Stimulated activated CD4-positive, alpha-beta T cell treated with anti-CD3 and anti-CD28 coated beads, Interleukin-12 subunit alpha, Interleukin-12 subunit beta, amount 100 ng/mL, for 48 hours (primary cell): ENCODE measurements around the gene ZNF580.

Source experiments
- DNase-seq, 3 donors: peaks; one replicate each; pipeline ENCODE4 v3.0.0-alpha.2; 2020; ENCODE audit warnings: low read depth in 2 of 3, low spot score in 1 of 3

ZNF580 gene, protein sequence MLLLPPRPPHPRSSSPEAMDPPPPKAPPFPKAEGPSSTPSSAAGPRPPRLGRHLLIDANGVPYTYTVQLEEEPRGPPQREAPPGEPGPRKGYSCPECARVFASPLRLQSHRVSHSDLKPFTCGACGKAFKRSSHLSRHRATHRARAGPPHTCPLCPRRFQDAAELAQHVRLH

GRCh38 chr19:55640577-55641425 is at the start of gene ZNF580:
Gene ZNF580 (plus strand): TSS chr19:55641002. CDS start chr19:55642509, 1,507 bp downstream.
- peak; percentile 45 to 71 (median 52) for DNase-seq

DNA sequence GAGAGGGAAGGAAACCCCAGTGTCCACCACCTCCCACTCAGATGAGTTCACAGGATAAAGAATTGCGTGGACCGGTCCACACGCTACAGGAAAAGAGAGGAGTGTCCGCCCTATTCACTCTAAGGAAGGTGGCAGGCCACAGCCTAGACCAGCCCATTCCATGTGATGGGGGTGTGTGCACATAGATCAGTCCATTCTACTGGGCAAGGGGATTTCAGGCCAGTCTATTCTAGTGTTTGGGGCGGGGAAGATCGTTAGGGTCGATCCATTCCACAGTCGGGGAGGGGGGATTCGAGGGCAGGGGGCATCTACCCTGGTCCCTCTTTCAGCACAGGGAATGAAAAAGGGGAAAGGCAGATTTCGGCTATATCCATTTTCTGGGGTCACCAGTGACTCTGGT is 49.2 kb upstream of the ZNF580 start:
- DNase-seq, result no peak

- DNase-seq, result no peak
Observed at GRCh38 chr19:55592391-55593090, 48.3 kb upstream of the ZNF580 start.

DNA sequence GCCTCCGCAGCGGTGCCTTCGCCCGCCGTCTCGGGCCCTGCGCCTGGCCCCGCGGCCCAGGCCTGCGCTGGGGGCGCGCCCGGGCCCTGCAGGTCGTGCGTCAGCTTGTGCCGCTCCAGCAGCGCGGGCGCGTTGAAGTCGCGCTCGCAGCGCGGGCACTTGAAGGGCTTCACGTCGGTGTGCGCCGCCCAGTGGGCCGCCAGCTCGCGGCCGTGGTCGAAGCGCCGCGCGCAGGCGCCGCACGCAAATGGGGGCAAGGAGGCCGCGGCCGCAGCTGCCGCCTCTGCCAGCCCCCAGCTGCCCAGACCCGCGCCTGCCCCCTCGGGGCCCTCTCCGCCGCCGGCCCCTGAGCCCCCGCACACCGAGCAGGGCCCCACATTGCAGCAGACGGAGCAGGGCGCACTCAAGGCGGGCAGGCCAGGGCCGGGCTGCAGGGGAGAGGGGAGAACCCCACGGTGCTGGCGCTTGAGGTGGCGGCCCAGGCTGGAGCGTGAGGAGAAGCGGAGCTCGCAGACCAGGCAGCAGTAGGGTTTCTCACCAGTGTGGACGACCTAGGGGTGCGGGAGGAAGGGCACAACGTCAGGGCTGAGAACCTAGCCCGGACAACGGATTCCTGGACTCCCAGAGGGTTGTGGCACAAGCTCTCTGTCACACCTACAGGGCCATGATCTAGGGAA is 47.6 kb upstream of the ZNF580 start:
- DNase-seq, result no peak

GRCh38 chr19:55594996-55595545 is 45.7 kb upstream of the ZNF580 start:
- DNase-seq, result no peak

GRCh38 chr19:55596304-55596703 is 44.5 kb upstream of the ZNF580 start:
- no peak for DNase-seq

DNA sequence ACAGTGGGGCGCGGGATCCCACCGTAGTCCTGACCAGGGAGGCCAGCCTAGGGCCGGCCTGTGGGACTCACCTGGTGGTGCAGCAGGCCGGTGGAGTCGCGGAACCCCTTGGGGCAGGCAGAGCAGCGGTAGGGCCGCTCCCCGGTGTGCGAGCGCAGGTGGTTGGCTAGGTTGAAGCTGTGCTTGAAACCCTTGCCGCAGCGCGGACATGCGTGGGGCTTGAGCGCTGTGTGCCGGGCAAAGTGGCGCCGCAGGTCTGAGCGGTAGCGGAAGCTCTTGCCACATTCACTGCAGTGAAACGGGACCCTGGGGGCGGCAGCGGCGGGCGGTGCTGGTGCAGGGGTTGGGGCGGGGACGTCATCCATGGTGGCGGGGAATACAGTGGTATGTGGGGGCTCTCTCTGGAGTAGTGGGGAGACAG is 43.3 kb upstream of the ZNF580 start:
- no peak for DNase-seq

DNA sequence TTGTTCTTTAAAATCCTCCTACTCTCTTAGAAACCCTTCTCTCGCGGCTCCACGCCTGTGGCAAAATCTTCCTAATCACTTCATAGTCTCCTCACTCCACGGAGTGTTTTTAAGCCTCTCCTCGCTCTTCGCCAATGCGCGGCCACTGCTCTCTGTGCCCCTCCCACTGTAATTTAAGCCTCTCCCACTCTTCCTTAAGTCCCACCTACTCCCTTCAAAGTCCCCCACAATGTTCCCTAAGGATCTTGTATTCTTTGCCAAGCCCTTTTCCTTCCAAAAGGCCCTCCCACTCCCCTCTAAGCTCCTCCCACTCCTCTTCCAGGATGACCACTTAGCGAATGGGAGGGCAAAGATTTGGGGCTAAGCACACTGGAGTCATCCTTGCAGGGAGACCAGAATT is 42.8 kb upstream of the ZNF580 start:
- no peak for DNase-seq

- peak; percentile 88 to 99 (median 94) for DNase-seq
Observed at GRCh38 chr19:55598719-55599467, 41.9 kb upstream of the ZNF580 start.

DNA sequence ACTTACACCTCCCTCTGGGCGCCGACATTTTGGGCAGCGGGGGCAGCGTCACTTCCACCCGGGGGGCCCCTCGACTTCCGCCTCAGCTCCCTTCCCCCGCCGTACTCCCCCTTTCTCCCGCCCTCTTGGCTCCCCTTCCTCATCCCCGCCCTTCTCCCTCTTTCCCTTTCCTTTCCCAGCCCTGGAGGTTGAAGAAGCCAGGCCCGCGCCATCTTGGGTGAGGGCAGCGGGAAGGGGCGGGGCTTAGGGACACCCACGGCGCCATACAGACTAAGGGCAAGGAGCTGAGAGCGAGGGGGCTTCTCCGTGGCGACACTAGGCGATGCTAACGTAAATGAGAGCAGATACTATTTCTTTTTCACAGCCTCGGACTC is 41.3 kb upstream of the ZNF580 start, which contains the start of gene FIZ1:
Gene FIZ1, minus strand, starts transcription at position 50 of the 374 bp plus-strand sequence. CDS start 1,652 bp downstream, outside the sequence.
- peak; percentile 96 to 97 (median 96) for DNase-seq

GRCh38 chr19:55599842-55600661 is 40.8 kb upstream of the ZNF580 start, which contains the start of gene ZNF524:
Gene ZNF524 (plus strand): TSS chr19:55600288. CDS start chr19:55602113, 1,825 bp downstream.
- DNase-seq, result peak; percentile 63 to 80 (median 71)

GRCh38 chr19:55600662-55601028 is 40.2 kb upstream of the ZNF580 start:
- DNase-seq, result no peak

- no peak for DNase-seq
Observed at GRCh38 chr19:55601084-55601483, 39.7 kb upstream of the ZNF580 start.

DNA sequence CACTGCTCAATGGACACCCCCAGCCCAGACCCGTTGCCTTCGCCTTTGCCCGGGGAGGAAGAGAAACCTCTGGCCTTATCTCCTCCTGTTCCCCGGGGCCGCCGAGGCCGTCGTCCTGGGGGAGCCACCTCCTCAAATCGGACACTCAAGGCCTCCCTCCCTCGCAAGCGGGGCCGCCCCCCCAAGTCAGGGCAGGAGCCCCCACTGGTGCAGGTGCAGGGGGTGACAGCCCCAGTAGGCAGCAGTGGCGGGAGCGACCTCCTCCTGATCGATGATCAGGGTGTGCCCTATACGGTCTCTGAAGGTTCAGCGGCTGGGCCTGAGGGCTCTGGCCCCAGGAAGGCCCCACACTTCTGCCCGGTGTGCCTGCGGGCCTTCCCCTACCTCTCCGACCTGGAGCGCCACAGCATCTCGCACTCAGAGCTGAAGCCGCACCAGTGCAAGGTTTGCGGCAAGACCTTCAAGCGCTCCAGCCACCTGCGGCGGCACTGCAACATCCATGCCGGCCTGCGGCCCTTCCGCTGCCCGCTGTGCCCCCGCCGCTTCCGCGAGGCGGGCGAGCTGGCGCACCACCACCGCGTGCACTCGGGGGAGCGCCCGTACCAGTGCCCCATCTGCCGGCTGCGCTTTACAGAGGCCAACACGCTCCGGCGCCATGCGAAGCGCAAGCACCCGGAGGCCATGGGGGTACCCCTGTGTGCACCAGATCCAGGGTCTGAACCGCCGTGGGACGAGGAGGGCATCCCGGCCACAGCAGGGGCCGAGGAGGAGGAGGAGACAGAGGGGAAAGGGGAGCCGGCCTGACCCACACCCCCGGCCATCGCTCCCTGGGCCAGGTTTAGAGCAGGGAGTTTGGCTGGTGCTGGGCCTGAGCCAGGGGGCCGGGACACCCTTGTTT is 38.4 kb upstream of the ZNF580 start:
- no peak for DNase-seq

DNA sequence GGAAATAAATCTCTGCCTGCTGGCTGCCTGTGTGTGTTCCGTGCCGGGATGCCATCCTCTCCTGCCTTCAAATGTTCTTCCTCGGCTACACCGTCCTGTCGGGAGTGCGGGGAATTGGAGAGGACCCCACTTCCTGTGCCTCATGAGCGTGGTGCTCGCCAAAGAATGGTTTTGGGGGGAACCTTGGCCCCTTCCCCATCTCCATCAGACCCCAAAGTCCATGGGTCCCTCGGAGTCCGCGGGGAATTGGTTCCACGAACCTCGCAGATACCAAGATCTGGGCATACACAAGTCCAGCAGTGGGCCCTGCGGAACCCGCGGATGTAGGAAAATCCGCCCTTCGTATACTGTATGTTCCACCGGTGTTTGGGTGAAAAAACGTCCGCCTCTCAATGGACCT is 37.7 kb upstream of the ZNF580 start:
- DNase-seq, result no peak

- no peak for DNase-seq
Observed at GRCh38 chr19:55603581-55604292, 37.1 kb upstream of the ZNF580 start.

DNA sequence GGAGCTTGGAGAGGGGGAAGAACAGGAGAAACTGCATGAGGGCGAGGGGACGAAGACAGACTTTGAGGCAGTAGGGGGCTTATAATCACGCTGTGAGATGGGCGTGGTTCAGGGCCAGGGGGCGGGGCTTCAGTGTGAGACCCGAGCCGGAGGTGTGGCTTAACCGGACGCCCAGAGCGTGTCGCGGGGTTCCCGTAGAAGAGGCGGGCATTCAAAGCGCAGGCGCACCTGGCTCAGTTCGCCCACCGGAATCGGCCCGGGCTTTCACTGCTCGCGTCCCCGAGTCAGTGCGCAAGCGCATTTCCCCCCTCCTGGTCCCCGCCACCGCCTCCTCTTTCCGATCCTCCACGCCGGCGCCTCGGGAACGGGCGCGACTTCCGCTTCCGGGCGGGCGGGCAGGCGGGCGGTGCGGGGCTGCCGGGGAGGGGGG is 35.6 kb upstream of the ZNF580 start:
- peak; percentile 97 to 99 (median 99) for DNase-seq
